Ammon's horn (tissue), 1 donor: ENCODE data around the gene SPPL2A.
"Not testable (repeated sequence)": the region's sequence is repeated elsewhere in the genome, so short reads cannot be mapped to it uniquely, and the experiment has no call there.

ENCODE experiments used
- DNase-seq: peaks from one replicate; pipeline ENCODE4 v3.0.0-alpha.2; 2016; ENCODE audit warnings: low spot score

The SPPL2A gene

GRCh38 chr15:50765195-50765967 lies at the start of gene SPPL2A:
TSS of gene SPPL2A (minus strand) at chr15:50765706. CDS start at chr15:50765533, 173 bp downstream.
- DNase-seq, result peak; percentile 80

GRCh38 chr15:50814634-50815033 lies 49.1 kb upstream of the SPPL2A start:
- DNase-seq, result no peak

GRCh38 chr15:50813865-50814264 lies 48.4 kb upstream of the SPPL2A start:
- DNase-seq, result no peak

- DNase-seq, result no peak
These were observed 47.6 kb upstream of the SPPL2A start for GRCh38 chr15:50813089-50813488.

- DNase-seq, result not testable (repeated sequence)
These were observed 46.6 kb upstream of the SPPL2A start for GRCh38 chr15:50812181-50812506.

- DNase-seq, result not testable (repeated sequence)
These were observed 46.1 kb upstream of the SPPL2A start for GRCh38 chr15:50811461-50812180.

GRCh38 chr15:50810128-50810527 lies 44.6 kb upstream of the SPPL2A start:
- DNase-seq, result no peak

GRCh38 chr15:50808728-50809127 lies 43.2 kb upstream of the SPPL2A start:
- DNase-seq, result no peak

- no peak for DNase-seq
These were observed 38.1 kb upstream of the SPPL2A start for GRCh38 chr15:50803479-50804180.

GRCh38 chr15:50800715-50801114 lies 35.2 kb upstream of the SPPL2A start:
- DNase-seq, result no peak

- no peak for DNase-seq
These were observed 33.2 kb upstream of the SPPL2A start for GRCh38 chr15:50798684-50799083.

GRCh38 chr15:50797926-50798325 lies 32.4 kb upstream of the SPPL2A start:
- no peak for DNase-seq

GRCh38 chr15:50791486-50791885 lies 26.0 kb upstream of the SPPL2A start:
- DNase-seq, result no peak

- no peak for DNase-seq
These were observed 25.4 kb upstream of the SPPL2A start for GRCh38 chr15:50790778-50791453.

- no peak for DNase-seq
These were observed 21.4 kb upstream of the SPPL2A start for GRCh38 chr15:50786871-50787270.

- DNase-seq, result no peak
These were observed 20.9 kb upstream of the SPPL2A start for GRCh38 chr15:50786438-50786837.

- DNase-seq, result no peak
These were observed 18.4 kb upstream of the SPPL2A start for GRCh38 chr15:50783895-50784294.

GRCh38 chr15:50783411-50783810 lies 17.9 kb upstream of the SPPL2A start:
- no peak for DNase-seq

- DNase-seq, result no peak
These were observed 12.6 kb upstream of the SPPL2A start for GRCh38 chr15:50778086-50778485.

GRCh38 chr15:50777042-50777441 lies 11.5 kb upstream of the SPPL2A start:
- DNase-seq, result no peak

GRCh38 chr15:50774450-50774849 lies 8.9 kb upstream of the SPPL2A start:
- DNase-seq, result no peak

- DNase-seq, result no peak
These were observed 7.9 kb upstream of the SPPL2A start for GRCh38 chr15:50773389-50773788.
